Adipose tissue (tissue), 3 donors: ENCODE results near the gene L1CAM. TPM values are rescaled to one million over a fixed set of nuclear protein-coding genes. Genes with fewer than 3 reads are reported as not detected.

ENCODE experiments used
- H3K27ac ChIP-seq: one replicate; pipeline ENCODE4 v1.5.1; 2013; ENCODE audit warnings: low read depth, low read length
- WGBS, 3 donors: extraction: QIAGEN DNeasy Blood & Tissue Kit; methylation state at CpG; one replicate each; pipeline ENCODE4 v1.1.7; 2013; 5-methylcytosine and 5-hydroxymethylcytosine counted together
- polyA plus RNA-seq, 3 donors: library from polyadenylated mRNA; stranded (reverse); fragments of 200-250 nt; gene quantifications; one replicate each; pipeline ENCODE4 v1.2.3, GENCODE V29; 2013
- donor health status: healthy with polysubstance abuse.
- donor health status: Bipolar disorder and iron deficiency.
- donor health status: healthy.

Gene L1CAM
- polyA plus RNA-seq, 3 donors = 1.3 to 1.8 (median 1.5) TPM

DNA sequence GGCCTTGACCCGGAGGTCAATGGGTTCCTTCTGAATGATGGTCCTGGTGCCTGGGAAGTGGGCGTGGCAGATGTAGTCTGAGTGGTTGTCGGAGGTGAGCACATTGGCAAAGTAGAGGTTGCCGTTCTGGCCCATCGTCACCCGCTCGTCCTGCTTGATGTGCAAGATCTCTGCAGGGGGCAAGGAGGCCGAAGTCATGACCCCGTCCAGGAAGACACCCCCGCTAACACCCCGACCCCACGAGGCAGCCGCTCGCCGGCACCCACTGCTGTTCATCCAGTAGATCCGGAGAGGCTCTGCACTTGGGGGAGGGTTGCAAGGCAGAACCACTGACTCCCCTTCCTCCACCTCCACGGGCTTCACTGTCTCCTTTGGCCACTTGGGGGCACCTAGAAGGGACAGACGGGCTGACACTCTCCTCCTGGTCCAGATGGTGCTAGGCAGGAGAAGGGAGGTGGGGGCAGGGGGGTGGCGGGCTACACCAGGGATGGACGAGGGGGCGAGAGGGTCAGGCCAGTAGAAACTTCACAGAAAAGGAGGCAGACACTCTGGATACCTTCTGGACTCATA lies 15.1 kb downstream of the L1CAM start:
- H3K27ac ChIP-seq = no peak overlapping the region
- 50 to 62% (median 54%) methylated on average over 9 to 21 of the region's 21 CpGs for WGBS, 3 donors

DNA sequence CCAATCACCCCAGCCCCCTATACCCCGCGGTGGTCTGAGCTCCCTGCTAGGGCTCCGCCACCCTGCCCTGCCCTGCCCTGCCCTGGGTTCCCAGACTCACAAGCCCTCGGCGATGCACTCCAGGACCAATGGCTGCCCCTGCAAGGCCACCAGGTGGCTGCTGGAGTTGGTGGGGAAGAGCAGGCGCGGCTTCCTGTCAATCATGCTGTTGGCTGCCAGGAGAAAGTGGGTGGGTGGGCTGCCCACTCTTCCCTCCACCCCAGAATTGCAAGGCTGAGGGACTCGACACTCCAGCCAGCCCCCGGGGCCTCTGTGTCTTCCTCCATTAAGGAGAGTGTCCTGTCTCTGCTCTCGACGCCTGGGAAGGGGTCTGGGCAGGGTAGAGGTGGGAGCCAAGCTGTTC lies 15.7 kb downstream of the L1CAM start:
- WGBS, 3 donors = 73 to 90% (median 78%) methylated on average over 9 to 11 of the region's 11 CpGs
- no peak overlapping the region for H3K27ac ChIP-seq

DNA sequence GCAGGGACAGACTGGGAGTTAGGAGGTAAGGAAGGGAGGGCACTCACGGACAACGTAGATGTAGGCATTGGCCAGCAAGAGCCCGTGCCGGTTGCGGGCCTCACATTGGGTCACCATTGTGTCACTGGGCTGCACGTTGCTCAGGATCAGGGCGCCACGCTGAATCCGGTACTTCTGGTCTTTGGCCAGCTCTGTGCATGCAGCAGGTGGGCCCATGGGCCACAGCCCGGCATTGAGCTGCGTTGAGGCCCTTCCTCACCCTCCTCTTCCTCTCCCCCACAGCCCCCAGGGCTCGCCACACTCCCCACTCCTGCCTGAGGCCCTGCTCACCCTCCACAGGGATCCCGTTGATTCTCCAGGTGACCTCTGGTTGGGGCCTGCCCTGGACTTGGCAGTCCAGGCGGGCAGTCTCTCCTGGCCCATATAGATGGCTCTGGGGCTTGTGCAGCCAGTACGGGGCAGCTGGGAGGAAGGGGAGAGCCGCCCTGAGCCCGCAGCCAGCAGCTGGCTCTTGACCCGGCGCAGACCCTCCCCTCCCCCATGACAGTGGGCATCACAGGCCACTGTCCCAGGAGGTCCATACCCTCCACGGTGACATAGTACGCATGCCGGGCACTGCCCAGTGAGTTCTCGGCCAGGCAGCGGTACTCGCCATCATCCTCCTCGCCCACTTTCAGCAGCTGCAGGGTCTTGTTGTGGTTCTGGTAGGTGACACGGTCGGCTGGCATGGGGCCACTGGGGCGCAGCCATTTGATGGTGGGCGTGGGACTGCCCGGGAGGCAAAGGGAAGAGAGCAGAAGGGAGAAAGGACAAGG lies 16.3 kb downstream of the L1CAM start:
- H3K27ac ChIP-seq = no peak overlapping the region
- 83 to 91% (median 85%) methylated on average over 9 to 31 of the region's 31 CpGs for WGBS, 3 donors

DNA sequence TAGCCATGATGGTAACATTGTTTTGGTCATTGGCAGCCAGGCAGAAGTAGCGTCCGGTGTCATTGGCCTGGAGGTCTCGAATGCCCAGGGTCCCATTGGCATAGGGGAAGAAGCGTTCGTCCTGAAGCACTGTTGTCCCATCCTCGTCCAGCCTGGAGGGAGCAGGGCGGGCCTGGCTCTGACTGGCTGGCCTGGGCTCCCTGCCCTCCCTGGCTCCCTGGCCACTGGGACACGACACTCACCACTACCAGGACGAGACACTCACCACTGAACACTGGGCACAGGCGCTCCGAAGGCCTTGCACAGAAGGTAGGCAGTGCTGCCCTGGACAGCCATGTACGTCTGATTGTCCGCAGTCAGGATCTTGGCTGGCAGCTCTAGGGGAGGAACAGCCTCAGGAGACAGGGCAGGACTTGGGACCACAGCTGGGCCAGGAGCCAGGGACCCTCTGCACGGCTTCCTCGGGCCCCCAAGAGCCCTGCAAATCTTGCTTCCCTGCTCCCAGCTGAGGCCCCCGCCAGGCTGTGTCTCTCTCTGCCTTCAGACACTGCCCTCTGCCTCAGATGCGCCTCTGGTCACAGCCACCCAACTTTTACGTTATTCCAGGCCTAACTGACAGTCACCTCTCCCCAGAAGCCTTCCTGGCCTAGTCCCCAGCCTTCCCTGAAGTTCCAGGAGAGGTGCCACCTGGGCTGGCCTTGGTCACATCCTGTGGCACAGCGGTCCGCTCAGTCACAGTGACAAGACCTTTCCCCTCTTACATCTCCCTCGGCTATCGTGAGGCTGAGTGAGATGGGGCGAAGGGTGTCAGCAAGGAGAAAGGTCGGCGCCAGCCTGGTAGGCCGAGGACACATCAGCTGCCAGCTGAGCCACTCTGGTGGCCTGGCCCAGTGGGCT lies 17.1 kb downstream of the L1CAM start:
- WGBS, 3 donors = 89 to 94% (median 93%) methylated on average over 15 to 26 of the region's 26 CpGs
- H3K27ac ChIP-seq = no peak overlapping the region

DNA sequence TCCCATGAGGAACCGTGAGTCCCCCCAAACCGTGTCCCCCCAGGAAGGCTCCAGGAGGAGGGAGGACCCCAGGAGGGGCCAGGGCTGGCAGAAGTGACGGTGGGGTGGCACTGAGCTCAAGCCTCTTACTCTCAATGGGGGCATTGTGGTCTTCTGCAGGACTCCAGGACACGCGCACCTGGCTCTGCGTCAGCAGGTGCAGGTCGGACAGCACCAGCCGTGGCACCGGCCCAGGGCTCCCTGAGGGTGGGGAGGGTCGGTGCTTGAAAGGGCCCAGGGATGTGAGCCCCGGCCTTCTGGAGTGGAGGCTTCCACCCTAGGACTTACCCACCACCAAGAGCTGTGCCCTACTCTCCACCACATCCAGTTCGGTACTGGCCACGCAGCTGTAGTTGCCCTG lies 18.3 kb downstream of the L1CAM start:
- H3K27ac ChIP-seq = no peak overlapping the region
- 87 to 94% (median 91%) methylated on average over 5 to 13 of the region's 13 CpGs for WGBS, 3 donors

DNA sequence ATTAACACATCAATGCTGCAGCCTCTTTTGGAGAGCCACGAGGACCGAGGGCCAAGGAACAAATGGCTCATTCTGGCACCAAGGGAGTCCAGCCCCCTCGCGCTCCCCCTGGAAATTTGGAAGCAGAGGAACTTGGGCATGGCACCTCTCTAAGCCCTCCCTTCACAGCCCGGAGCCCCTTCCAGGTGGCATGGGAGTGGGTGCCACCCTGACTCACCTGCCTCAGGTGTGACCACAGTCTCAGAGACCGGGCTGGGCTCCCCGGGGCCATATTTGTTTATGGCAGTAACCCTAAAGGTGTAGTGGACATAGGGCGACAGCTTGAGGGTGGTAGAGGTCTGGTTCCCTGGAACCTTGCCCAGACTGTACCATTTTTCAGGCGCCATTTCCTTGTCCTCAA lies 18.8 kb downstream of the L1CAM start:
- WGBS, 3 donors = 81 to 88% (median 82%) methylated on average over 9 of the region's 9 CpGs
- no peak overlapping the region for H3K27ac ChIP-seq

DNA sequence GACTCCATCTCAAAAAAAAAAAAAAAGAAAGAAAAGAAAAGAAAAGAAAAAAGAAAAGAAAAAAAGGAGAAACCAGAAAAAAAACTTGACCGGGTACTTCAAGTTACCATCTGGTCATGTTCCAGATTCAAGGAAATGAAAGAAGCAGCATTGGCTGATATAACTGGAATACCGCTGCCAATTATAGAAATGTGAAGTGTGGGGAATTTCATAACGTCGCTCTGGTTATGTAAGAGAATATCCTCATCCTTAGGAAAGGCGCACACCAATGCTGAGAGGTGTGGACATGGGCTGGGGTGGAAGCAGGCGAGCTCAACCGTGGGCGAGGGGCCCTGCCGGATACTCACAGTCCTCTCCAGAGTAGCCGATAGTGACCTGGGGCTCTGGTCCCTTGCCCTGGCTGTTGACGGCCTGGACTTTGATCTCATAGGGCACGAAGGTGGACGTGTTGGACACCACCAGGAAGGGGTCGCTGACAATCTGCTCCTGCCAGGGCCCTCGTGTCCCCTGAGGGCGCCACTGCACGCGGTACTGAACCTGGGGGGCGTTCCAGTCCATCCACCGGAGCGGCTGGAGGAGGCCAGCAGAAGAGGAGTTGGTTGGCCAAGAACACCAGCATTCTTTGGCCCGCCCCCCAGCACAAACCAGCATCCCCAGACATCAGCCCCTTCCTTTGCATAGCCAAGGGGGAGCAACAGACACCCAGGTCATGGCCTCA lies 19.5 kb downstream of the L1CAM start:
- WGBS, 3 donors = 77 to 80% (median 77%) methylated on average over 21 to 22 of the region's 22 CpGs
- no peak overlapping the region for H3K27ac ChIP-seq

DNA sequence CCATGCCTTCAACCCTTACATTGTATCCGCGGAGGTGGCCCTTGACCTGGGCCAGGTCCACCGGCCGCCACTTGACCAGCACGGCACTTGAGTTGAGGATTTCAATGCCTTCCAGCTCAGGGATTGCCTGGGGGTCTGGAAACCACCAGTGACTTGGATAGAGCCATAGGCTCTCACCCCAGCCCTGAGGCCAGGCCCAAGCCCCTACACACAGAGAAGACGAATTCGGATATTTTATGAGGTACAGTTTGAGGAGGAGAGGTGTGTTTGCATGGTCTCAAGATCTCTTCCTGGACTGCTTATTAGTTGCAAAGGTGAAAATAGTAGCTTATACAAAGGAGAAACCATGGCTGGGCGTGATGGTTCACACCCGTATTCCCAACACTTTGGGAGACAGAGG lies 20.3 kb downstream of the L1CAM start:
- 83 to 97% (median 94%) methylated on average over 7 to 9 of the region's 9 CpGs for WGBS, 3 donors

DNA sequence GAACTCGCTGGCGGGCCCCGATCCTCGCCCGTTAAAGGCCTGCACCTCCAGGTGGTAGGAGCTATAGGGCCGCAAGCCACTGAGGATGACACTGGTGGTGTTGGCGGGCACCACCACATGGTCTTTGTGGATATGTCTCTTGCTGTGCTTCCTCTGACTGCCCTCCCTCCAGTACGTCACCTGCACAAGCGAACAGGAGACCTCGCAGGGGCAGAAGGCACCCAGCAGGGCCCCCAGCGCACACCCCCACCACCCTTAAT lies 20.7 kb downstream of the L1CAM start:
- 85 to 97% (median 96%) methylated on average over 8 to 11 of the region's 11 CpGs for WGBS, 3 donors
- H3K27ac ChIP-seq = no peak overlapping the region

More for the DNA sequence above, 20.3 kb downstream of the L1CAM start:
- no peak overlapping the region for H3K27ac ChIP-seq

DNA sequence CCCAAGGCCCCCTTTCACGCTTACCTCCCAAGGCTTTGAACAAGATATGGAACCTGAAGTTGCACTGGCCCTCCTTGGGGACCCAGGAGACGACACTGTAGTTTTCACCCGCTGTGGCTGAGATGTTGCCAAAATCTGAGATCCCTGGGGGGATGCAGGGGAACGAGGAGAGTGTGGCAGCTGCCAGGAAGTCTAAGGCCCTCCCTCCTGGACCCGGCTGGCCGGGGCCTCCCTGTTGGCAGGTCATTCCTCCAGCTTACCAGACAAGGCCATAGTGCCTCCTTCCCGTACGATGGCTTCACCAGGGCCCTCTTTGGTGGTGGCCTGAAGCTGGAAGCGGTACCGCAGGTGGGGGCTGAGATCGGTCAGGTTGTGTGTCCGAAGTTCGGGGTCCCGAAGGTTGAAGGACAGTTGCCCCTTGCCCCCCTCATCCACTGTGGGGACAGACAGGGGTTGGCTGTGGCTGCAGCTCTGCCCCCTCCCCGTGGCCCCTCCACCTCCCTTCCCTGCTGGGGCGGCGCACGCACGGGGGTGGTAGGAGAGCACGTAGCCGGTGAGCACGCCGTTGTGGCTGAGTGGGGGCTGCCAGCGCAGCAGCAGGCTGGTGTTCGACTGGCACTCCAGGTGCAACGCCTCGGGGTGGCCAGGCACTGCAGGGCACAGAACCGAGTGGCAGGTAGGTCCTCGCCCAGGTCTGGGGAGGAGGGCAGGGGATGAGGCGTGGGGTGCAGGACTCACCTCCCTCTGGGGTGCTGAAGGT lies 21.2 kb downstream of the L1CAM start:
- no peak overlapping the region for H3K27ac ChIP-seq
- 64 to 88% (median 84%) methylated on average over 10 to 29 of the region's 30 CpGs for WGBS, 3 donors

DNA sequence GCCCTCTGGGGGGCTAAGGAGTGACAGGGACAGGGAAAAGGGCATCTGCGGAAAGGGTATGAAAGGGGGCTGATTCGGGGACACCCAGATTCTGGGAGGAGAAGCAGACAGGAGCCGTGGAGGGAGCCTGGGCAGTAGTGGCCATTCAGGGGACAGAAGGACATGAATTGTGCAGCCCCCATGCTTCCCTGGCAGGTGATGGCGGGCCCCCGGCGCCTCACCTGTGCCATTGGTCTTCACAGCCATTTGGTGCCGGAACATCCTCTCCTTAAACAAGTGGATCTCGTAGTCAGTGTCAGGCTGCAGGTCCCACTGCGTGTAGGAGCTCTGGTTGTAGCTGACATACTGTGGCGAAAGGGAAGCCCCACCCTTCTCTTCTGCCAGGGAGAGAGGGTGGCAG lies 21.9 kb downstream of the L1CAM start:
- no peak overlapping the region for H3K27ac ChIP-seq
- 82 to 91% (median 84%) methylated on average over 7 to 10 of the region's 10 CpGs for WGBS, 3 donors

DNA sequence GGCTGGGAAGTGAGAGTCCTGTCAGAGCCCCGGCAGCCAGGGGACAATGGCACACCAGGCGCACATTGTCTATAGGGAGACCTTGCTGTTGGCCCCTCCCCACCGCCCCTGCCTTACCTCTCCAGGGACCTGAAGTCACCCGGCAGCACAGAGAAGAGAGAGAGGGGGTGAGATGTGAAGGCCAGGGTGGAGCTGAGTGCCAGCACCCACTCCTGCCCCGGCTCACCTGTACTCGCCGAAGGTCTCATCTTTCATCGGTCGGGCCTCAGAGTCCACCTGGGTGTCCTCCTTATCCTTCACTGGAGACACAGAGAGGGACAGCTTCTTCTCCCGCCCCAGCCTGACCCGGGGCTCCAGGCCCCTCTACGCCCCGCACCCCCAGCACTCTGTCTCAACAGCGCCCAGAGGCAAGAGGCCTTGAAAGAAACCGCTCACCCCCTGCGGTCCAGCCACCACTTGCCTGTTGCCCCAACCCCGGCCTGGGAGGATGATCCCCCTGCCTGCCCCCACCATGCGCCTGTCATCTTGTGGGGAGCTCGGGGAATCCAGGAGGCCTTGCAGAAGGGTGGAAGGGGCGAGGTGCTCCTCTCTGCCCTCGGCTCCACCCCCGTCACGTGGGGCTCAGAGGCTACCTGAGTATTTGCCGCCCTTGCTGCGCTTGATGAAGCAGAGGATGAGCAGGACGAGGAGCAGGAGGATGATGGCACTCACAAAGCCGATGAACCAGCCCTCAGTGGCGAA lies 22.6 kb downstream of the L1CAM start:
- 54 to 74% (median 74%) methylated on average over 18 to 28 of the region's 28 CpGs for WGBS, 3 donors
- no peak overlapping the region for H3K27ac ChIP-seq

DNA sequence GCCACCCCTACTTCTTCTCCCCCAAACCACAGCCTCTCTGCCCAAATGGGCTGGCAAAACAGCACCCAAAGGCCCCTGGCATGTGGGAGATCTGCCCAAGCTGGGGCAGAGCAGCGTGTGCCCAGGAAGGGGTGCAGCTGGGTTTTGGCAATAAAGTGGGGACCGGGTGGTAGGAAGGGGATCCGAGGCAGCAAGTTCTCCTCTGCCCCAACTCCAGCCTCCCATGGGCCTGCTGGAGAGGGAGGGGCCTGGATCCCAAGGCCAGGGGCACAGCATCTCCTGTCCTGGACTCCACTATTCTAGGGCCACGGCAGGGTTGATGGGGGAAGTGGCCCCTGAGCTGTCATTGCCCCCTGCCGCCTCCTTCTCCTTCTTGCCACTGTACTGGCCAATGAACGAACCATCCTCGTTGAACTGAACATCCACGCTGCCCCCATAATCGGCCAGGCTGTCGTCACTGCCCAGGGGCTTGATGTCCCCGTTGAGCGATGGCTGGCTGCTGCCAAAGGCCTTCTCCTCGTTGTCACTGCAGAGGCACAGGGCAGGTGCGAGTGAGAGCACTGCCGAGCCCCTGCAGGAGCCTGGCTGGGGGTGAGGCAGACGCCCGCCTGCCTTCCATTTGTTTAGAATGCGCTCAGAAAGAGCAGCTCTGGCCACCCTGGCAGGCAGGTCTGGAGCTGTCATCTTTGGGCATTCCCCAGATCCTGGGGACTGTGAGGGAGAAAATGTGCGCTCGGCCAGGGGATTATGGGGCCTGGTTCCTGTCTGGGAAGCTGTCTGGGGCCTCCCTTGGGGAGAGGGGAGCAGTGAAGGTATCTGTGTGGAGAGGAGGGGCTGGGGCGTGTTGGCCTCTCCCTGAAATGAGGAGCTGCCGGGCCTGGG lies 23.4 kb downstream of the L1CAM start:
- 50 to 73% (median 68%) methylated on average over 11 to 22 of the region's 22 CpGs for WGBS, 3 donors
- no peak overlapping the region for H3K27ac ChIP-seq

DNA sequence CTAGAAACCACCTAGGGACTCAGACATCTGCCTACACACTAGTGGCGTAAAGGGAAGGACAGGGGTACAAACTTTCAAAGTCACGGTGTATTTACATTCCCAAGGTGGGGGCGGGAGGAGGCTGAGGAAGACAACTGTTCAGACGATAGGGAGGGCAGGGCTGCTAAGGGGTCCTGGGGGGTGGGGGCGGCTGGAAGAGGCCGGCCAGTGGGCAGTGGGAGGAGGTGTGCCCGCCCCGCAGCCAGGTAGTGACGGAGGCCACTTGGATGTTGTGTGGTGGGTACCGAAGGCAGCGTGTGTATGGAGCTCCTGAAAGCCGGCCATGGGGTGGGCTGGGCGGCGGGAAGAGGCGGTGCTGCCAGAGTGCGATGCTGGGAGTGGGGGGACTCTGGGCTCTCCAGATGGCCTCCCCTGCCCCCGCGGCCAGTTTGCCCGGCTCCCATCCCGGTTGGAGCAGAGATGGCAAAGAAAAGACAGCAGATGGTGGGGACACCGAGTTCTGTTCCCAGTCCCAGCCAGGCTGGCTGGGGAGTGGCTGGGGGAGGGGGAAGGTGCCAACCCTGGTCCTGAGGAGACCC lies 24.2 kb downstream of the L1CAM start:
- WGBS, 3 donors = 44 to 71% (median 63%) methylated on average over 8 to 21 of the region's 21 CpGs
- no peak overlapping the region for H3K27ac ChIP-seq

DNA sequence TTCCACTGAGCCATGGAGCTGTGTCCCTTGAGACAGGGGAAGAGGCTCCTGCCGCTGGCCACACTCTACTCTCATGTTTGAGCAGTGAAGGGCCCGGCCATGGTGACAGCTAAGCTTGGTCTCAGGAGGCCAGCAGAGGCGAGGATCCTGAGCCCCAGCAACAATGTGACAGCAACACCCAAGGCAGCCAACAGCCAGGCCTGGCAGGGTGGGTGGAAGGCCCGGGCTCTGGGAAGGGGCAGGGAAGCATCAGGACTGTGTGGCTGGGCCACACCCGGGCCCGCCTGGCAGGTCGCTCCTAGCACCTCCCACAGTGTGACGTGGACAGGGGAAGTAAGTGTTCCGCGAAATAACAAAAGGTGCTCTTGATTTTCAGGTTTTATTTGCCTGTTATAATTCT lies 24.8 kb downstream of the L1CAM start:
- no peak overlapping the region for H3K27ac ChIP-seq
- 67 to 79% (median 77%) methylated on average over 10 of the region's 10 CpGs for WGBS, 3 donors

DNA sequence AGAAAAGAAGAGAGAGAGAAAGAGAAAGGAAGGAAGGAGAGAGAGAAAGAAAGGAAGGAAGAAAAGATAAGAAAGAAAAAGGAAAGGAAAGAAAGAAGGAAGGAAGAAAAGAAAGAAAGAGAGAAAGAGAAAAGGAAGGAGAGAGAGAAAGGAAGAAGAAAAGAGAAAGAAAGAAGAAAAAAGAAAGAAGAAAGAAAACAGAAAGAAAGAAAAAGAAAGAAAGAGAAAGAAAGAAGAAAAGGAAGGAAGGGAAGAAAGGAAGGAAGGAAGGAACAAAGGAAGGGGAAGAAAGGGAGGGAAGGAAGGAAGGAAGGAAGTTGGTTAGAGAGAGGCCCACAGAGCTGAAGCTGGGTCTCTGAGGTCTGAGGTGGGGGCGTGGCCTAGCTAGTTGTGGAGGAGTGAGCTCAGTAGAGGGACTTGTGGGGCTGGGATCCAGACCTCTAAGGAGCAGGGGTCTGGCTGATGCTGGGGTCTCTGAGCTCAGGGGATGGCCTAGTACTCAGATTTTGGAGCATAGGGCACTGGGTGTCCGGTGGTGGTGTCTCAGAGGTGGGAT lies 28.5 kb downstream of the L1CAM start:
- no peak overlapping the region for H3K27ac ChIP-seq
- WGBS, 3 donors = 73 to 83% (median 81%) methylated on average over 1 to 2 of the region's 2 CpGs
